ENCODE data around the gene SLX4.

DNA sequence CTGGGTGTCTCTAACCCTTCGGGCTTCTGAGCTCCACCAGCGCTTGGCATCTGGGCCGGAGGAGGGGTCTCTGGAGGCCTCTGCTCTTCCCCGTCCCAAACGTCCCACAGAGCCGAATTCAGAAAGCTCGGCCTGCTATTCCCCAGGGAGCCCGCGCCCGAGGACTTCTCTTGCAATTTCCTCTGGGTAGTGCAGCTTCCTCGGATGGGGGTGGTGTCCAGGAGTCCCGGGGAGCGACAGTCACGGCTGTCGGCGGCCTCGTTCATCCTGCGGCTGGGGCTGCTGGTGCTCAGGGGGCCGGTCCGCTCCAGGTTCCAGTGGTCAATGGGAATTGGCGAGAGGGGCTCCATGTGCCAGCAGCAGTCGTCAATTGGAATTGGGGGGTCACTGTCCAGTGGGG is 22.4 kb downstream of the SLX4 start:
- TF ChIP-seq GLIS3 (CRISPR knock-in tag; IDR thresholded peaks at IDR 0.05) = no peak
- TF ChIP-seq, protein P1, sequence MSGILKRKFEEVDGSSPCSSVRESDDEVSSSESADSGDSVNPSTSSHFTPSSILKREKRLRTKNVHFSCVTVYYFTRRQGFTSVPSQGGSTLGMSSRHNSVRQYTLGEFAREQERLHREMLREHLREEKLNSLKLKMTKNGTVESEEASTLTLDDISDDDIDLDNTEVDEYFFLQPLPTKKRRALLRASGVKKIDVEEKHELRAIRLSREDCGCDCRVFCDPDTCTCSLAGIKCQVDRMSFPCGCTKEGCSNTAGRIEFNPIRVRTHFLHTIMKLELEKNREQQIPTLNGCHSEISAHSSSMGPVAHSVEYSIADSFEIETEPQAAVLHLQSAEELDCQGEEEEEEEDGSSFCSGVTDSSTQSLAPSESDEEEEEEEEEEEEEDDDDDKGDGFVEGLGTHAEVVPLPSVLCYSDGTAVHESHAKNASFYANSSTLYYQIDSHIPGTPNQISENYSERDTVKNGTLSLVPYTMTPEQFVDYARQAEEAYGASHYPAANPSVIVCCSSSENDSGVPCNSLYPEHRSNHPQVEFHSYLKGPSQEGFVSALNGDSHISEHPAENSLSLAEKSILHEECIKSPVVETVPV (CRISPR knock-in tag; IDR thresholded peaks at IDR 0.05) = no peak
- TF ChIP-seq, protein P2, sequence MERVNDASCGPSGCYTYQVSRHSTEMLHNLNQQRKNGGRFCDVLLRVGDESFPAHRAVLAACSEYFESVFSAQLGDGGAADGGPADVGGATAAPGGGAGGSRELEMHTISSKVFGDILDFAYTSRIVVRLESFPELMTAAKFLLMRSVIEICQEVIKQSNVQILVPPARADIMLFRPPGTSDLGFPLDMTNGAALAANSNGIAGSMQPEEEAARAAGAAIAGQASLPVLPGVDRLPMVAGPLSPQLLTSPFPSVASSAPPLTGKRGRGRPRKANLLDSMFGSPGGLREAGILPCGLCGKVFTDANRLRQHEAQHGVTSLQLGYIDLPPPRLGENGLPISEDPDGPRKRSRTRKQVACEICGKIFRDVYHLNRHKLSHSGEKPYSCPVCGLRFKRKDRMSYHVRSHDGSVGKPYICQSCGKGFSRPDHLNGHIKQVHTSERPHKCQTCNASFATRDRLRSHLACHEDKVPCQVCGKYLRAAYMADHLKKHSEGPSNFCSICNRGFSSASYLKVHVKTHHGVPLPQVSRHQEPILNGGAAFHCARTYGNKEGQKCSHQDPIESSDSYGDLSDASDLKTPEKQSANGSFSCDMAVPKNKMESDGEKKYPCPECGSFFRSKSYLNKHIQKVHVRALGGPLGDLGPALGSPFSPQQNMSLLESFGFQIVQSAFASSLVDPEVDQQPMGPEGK (CRISPR knock-in tag; IDR thresholded peaks at IDR 0.05; ENCODE audit: borderline replicate concordance) = no peak
- TF ChIP-seq, protein P3, sequence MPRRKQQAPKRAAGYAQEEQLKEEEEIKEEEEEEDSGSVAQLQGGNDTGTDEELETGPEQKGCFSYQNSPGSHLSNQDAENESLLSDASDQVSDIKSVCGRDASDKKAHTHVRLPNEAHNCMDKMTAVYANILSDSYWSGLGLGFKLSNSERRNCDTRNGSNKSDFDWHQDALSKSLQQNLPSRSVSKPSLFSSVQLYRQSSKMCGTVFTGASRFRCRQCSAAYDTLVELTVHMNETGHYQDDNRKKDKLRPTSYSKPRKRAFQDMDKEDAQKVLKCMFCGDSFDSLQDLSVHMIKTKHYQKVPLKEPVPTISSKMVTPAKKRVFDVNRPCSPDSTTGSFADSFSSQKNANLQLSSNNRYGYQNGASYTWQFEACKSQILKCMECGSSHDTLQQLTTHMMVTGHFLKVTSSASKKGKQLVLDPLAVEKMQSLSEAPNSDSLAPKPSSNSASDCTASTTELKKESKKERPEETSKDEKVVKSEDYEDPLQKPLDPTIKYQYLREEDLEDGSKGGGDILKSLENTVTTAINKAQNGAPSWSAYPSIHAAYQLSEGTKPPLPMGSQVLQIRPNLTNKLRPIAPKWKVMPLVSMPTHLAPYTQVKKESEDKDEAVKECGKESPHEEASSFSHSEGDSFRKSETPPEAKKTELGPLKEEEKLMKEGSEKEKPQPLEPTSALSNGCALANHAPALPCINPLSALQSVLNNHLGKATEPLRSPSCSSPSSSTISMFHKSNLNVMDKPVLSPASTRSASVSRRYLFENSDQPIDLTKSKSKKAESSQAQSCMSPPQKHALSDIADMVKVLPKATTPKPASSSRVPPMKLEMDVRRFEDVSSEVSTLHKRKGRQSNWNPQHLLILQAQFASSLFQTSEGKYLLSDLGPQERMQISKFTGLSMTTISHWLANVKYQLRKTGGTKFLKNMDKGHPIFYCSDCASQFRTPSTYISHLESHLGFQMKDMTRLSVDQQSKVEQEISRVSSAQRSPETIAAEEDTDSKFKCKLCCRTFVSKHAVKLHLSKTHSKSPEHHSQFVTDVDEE (CRISPR knock-in tag; IDR thresholded peaks at IDR 0.05) = no peak
- no peak for TF ChIP-seq ESRRG (CRISPR knock-in tag; IDR thresholded peaks at IDR 0.05)
- no peak for TF ChIP-seq PPARA (CRISPR knock-in tag; IDR thresholded peaks at IDR 0.05; ENCODE audit: borderline replicate concordance)
- no peak for TF ChIP-seq CSDC2 (CRISPR knock-in tag; IDR thresholded peaks at IDR 0.05)
- no peak for TF ChIP-seq RARB (CRISPR knock-in tag; IDR thresholded peaks at IDR 0.05)
- TF ChIP-seq, protein P4, sequence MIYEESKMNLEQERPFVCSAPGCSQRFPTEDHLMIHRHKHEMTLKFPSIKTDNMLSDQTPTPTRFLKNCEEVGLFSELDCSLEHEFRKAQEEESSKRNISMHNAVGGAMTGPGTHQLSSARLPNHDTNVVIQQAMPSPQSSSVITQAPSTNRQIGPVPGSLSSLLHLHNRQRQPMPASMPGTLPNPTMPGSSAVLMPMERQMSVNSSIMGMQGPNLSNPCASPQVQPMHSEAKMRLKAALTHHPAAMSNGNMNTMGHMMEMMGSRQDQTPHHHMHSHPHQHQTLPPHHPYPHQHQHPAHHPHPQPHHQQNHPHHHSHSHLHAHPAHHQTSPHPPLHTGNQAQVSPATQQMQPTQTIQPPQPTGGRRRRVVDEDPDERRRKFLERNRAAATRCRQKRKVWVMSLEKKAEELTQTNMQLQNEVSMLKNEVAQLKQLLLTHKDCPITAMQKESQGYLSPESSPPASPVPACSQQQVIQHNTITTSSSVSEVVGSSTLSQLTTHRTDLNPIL (CRISPR knock-in tag; IDR thresholded peaks at IDR 0.05; ENCODE audit: low read depth) = no peak
